CD14-positive monocyte (primary cell): ENCODE results near the gene RTN4RL1. TPM values are rescaled to one million over a fixed set of nuclear protein-coding genes. Genes with fewer than 3 reads are reported as not detected.

ENCODE experiments used
- DNase-seq, 3 donors: peaks; one replicate each; pipeline ENCODE4 v3.0.0-alpha.2; 2011 to 2022
- H2AFZ ChIP-seq: 2 replicates; pipeline ENCODE4 v1.6.0; 2012; ENCODE audit warnings: mild to moderate bottlenecking, low read depth, low read length, inconsistent platforms; ENCODE audit not compliant: insufficient read depth, poor library complexity, severe bottlenecking
- H3K27ac ChIP-seq, 2 donors: 1 replicate in 1 of 2; 2 replicates in 1 of 2; pipeline ENCODE4 v1.5.1; 2012 to 2013; ENCODE audit warnings: low read length in 2 of 2, control low read depth in 1 of 2, inconsistent platforms in 1 of 2, low read depth in 1 of 2, mild to moderate bottlenecking in 1 of 2
- H3K27me3 ChIP-seq, 2 donors: one replicate each; pipeline versions ENCODE4 v1.6.0 to v1.6.1; 2011 to 2013; ENCODE audit warnings: low read length in 2 of 2; ENCODE audit not compliant: control insufficient read depth in 2 of 2, insufficient read depth in 2 of 2
- H3K36me3 ChIP-seq, 2 donors: replicated peaks in 1 of 2; 1 replicate in 1 of 2; 2 replicates in 1 of 2; pipeline versions ENCODE4 v1.5.1 to v1.6.1; 2012 to 2013; ENCODE audit warnings: low read length in 2 of 2, control low read depth in 1 of 2, inconsistent platforms in 1 of 2, mild to moderate bottlenecking in 1 of 2; ENCODE audit not compliant: insufficient read depth in 2 of 2, control insufficient read depth in 1 of 2
- H3K4me1 ChIP-seq, 2 donors: 1 replicate in 1 of 2; 2 replicates in 1 of 2; pipeline versions ENCODE4 v1.5.1 to v1.6.1; 2012 to 2013; ENCODE audit warnings: low read length in 2 of 2, control low read depth in 1 of 2, inconsistent platforms in 1 of 2, mild to moderate bottlenecking in 1 of 2, moderate library complexity in 1 of 2; ENCODE audit not compliant: insufficient read depth in 2 of 2, control insufficient read depth in 1 of 2
- H3K4me2 ChIP-seq: replicated peaks from 2 replicates; pipeline ENCODE3; 2012; ENCODE audit warnings: low read length, moderate library complexity, mild to moderate bottlenecking; ENCODE audit not compliant: poor library complexity, severe bottlenecking; ENCODE audit errors: extremely low read depth
- H3K4me3 ChIP-seq, 3 experiments: fragments of 200-600 bp in 1 of 3; sonication (generic) in 1 of 3; replicated peaks in 1 of 3; 1 replicate in 2 of 3; 2 replicates in 1 of 3; pipeline ENCODE4 v1.5.1; 2011 to 2013; ENCODE audit warnings: low read length in 3 of 3, mild to moderate bottlenecking in 3 of 3, control low read depth in 2 of 3, low read depth in 2 of 3, inconsistent platforms in 1 of 3, moderate library complexity in 1 of 3
- H3K79me2 ChIP-seq: 2 replicates; pipeline ENCODE4 v1.6.0; 2012; ENCODE audit warnings: mild to moderate bottlenecking, control low read depth, inconsistent platforms, low read length, moderate library complexity; ENCODE audit not compliant: insufficient read depth
- H3K9ac ChIP-seq: 2 replicates; pipeline ENCODE4 v1.6.0; 2017; ENCODE audit warnings: low read length, mild to moderate bottlenecking; ENCODE audit not compliant: insufficient read depth, poor library complexity, severe bottlenecking
- H3K9me3 ChIP-seq, 2 donors: replicated peaks in 1 of 2; 1 replicate in 1 of 2; 2 replicates in 1 of 2; pipeline versions ENCODE4 v1.5.1 to v1.6.1; 2012 to 2013; ENCODE audit warnings: low read length in 2 of 2, control low read depth in 1 of 2; ENCODE audit not compliant: control insufficient read depth in 1 of 2, insufficient read depth in 1 of 2
- H4K20me1 ChIP-seq: 2 replicates; pipeline ENCODE4 v1.6.0; 2012; ENCODE audit warnings: mild to moderate bottlenecking, low read length, control low read depth, moderate library complexity; ENCODE audit not compliant: insufficient read depth
- H3K27ac Mint-ChIP-seq, 7 donors: one replicate each; pipeline ENCODE4 v1.8.0; 2020; ENCODE audit warnings: mild to moderate bottlenecking in 7 of 7, mixed read lengths in 7 of 7, moderate library complexity in 6 of 7, inconsistent platforms in 2 of 7
- H3K27me3 Mint-ChIP-seq, 3 donors: one replicate each; pipeline ENCODE4 v1.8.0; 2021 to 2022; ENCODE audit warnings: low read depth in 3 of 3, mild to moderate bottlenecking in 3 of 3, mixed read lengths in 3 of 3, moderate library complexity in 3 of 3, inconsistent platforms in 1 of 3
- H3K36me3 Mint-ChIP-seq, 2 donors: one replicate each; pipeline ENCODE4 v1.8.0; 2020; ENCODE audit warnings: mixed read lengths in 2 of 2, inconsistent platforms in 1 of 2, mild to moderate bottlenecking in 1 of 2
- H3K4me1 Mint-ChIP-seq: one replicate; pipeline ENCODE4 v1.8.0; 2020; ENCODE audit warnings: mild to moderate bottlenecking, mixed read lengths
- H3K4me3 Mint-ChIP-seq, 2 donors: one replicate each; pipeline ENCODE4 v1.8.0; 2020; ENCODE audit warnings: mild to moderate bottlenecking in 2 of 2, mixed read lengths in 2 of 2, moderate library complexity in 1 of 2
- H3K9me3 Mint-ChIP-seq, 7 donors: one replicate each; pipeline ENCODE4 v1.8.0; 2020 to 2022; ENCODE audit warnings: mixed read lengths in 7 of 7, mild to moderate bottlenecking in 6 of 7, moderate library complexity in 6 of 7, inconsistent platforms in 2 of 7
- WGBS: methylation state at CpG from one replicate; pipeline ENCODE4 v1.1.5; 2013; ENCODE audit warnings: missing lambda C conversion rate; ENCODE audit not compliant: insufficient coverage; 5-methylcytosine and 5-hydroxymethylcytosine counted together
- intact Hi-C, 2 donors: fragments of 100-400 bp; cut with micrococcal nuclease; formaldehyde crosslinking; loops; one replicate each; pipeline versions ENCODE4 v1.15.0 to v1.15.1; 2023
- polyA plus RNA-seq, 3 donors: library from polyadenylated mRNA; depleted of rRNA in 1 of 3; unstranded in 2 of 3; stranded (reverse) in 1 of 3; fragments of 300-500 nt in 2 of 3; fragments of >200 nt in 1 of 3; fragmentation: Illumina TruSeq in 2 of 3; gene quantifications; 1 replicate in 2 of 3; 2 replicates in 1 of 3; pipeline ENCODE4 v1.2.3, GENCODE V29; 2012 to 2021
- TF ChIP-seq, protein P1 (sequence below): fragments of 200-600 bp; IDR thresholded peaks from one replicate; pipeline ENCODE4 v1.8.0; 2022; ENCODE audit warnings: antibody characterized with exemption, mild to moderate bottlenecking

The RTN4RL1 gene
- polyA plus RNA-seq, 3 donors, result 0.07 to 0.29 (median 0.11) TPM

DNA sequence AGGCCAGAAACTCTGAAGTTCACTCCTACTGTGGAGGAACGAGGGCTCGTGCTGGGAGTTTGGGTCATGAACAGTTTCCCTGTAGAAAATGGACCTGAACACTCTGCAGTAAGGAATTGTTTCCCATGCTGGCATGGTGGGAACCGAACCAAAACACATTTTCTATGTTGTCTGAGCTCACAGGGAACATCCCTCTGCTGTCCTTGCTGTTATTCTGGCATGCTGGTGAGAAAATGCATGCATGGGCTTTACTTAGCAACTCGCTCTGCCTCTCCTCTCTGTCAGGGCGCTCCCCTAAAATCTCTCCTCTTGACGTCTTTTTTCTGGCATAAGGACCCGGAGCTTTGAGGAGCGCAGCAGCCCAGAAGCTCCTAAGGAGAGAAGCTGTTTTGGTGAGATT is 5.4 kb downstream of the RTN4RL1 start:
- Mint-ChIP-seq H3K4me1 (peaks cover 16% of the 10 kb centered on the region), H3K9me3 (peaks cover 0 to 7% (median 2%) of the 10 kb centered on the region in 7 donors), H3K4me3 (no peak overlapping the region), H3K36me3 (no peaks in the 10 kb centered on the region), H3K27me3 (peaks cover 28 to 67% (median 44%) of the 10 kb centered on the region in 3 donors), H3K27ac (no peak overlapping the region)
- intact Hi-C loops, result loop anchor here in 1 of 2 donors (10.0 kb wide), 1 partner anchor 135 kb away; no protein-coding TSS in a partner anchor
- Histone ChIP-seq H3K4me1 (peaks cover 14 to 20% of the 10 kb centered on the region in 2 donors), H3K4me2 (no peak overlapping the region), H3K9ac (no peak overlapping the region), H2AFZ (no peak overlapping the region), H3K27me3 (peaks cover 6 to 44% of the 10 kb centered on the region in 2 donors), H3K4me3 (no peak overlapping the region), H3K9me3 (no peaks in the 10 kb centered on the region), H3K36me3 (no peaks in the 10 kb centered on the region), H3K79me2 (no peaks in the 10 kb centered on the region), H3K27ac (no peak overlapping the region), H4K20me1 (no peaks in the 10 kb centered on the region)
- TF ChIP-seq, protein P1, sequence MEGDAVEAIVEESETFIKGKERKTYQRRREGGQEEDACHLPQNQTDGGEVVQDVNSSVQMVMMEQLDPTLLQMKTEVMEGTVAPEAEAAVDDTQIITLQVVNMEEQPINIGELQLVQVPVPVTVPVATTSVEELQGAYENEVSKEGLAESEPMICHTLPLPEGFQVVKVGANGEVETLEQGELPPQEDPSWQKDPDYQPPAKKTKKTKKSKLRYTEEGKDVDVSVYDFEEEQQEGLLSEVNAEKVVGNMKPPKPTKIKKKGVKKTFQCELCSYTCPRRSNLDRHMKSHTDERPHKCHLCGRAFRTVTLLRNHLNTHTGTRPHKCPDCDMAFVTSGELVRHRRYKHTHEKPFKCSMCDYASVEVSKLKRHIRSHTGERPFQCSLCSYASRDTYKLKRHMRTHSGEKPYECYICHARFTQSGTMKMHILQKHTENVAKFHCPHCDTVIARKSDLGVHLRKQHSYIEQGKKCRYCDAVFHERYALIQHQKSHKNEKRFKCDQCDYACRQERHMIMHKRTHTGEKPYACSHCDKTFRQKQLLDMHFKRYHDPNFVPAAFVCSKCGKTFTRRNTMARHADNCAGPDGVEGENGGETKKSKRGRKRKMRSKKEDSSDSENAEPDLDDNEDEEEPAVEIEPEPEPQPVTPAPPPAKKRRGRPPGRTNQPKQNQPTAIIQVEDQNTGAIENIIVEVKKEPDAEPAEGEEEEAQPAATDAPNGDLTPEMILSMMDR, result no peak
- 86% methylated on average over 2 of the region's 8 CpGs for WGBS
- DNase-seq, result no peak

DNA sequence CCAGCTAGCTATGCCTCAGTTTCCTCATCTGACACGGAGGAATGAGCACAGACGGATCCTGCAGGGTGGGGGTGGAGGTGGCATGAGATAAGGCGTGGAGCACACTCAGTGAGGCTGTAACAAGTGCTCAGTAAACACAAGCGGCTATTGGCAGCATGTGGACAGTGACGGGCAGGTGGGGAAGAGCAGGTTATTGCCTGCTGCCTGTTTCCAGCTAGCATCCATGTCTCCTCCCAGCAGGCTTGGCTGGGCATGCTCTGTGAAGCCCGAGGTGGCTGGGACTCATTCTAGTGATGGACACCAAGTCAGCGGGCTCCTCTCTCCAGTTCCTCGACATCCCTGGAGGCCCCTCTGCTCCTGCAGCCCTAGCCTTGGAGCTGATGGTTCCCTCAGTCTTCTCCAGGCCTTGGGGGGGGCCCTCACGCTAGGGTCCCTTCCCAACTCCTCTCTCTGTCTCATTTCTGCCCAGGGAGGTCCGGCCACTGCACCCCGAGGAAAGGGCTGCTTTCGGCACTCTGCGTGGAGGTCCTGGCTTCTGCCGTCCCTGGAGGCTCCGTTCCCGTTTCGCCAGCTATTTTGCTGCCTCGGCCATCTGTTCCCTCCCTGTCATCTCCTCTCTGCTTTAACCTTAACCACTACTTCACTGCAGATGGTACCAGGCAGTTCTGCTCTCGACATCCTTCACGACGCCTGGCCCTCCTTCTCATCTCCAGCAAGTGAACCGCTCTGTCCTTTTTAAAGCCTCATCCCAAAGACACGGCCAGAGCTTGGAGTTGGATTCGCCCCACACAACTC is 6.2 kb downstream of the RTN4RL1 start:
- no peak overlapping the region for H3K4me2 ChIP-seq
- peaks cover 3 to 36% of the 10 kb centered on the region in 2 donors for H3K27me3 ChIP-seq
- no peaks in the 10 kb centered on the region for H3K36me3 Mint-ChIP-seq
- intact Hi-C loops, result no loop called here
- H4K20me1 ChIP-seq, result no peaks in the 10 kb centered on the region
- H3K79me2 ChIP-seq, result no peaks in the 10 kb centered on the region
- peak overlapping the region in 1 of 7 donors; percentile 61 for H3K27ac Mint-ChIP-seq
- TF ChIP-seq, protein P1, result no peak
- H3K9ac ChIP-seq, result no peak overlapping the region
- H3K36me3 ChIP-seq, result no peaks in the 10 kb centered on the region
- DNase-seq, result no peak
- H3K4me1 ChIP-seq, result peaks cover 10 to 12% of the 10 kb centered on the region in 2 donors
- no peak overlapping the region for H2AFZ ChIP-seq
- H3K9me3 Mint-ChIP-seq, result peaks cover 0 to 7% (median 0%) of the 10 kb centered on the region in 7 donors
- H3K27me3 Mint-ChIP-seq, result peaks cover 24 to 62% (median 41%) of the 10 kb centered on the region in 3 donors
- WGBS, result 97% methylated on average over 21 of the region's 24 CpGs
- H3K9me3 ChIP-seq, result peaks cover 0 to 3% of the 10 kb centered on the region in 2 donors
- no peak overlapping the region for H3K4me3 ChIP-seq
- no peak overlapping the region for H3K27ac ChIP-seq
- H3K4me3 Mint-ChIP-seq, result no peak overlapping the region
- peaks cover 11% of the 10 kb centered on the region for H3K4me1 Mint-ChIP-seq
